GM12878 (cell line): ENCODE results near the gene TMEM30A. TPM values are rescaled to one million over a fixed set of nuclear protein-coding genes. Genes with fewer than 3 reads are reported as not detected.

Experiments
- ATAC-seq: fragments of 200-7000 bp; cut with Tn5 transposase; 3 replicates; pipeline ENCODE4 v1.9.1; 2020; ENCODE audit warnings: mild to moderate bottlenecking, moderate library complexity
- BruUV-seq: library from RNA; stranded (reverse); fragments of 400-500 nt; replicated peaks from 2 replicates; lab custom pipeline; 2021; lab: Mats Ljungman, UMichigan
- CTCF ChIA-PET: fragments of 300-600 bp; sonication (Branson Sonifier 250); formaldehyde crosslinking; extraction: SDS; loops from one replicate; lab custom pipeline; 2021; ENCODE audit warnings: inconsistent platforms; lab: Yijun Ruan, JAX
- POLR2A ChIA-PET: fragments of 350-600 bp; formaldehyde crosslinking; extraction: SDS; loops from one replicate; lab custom pipeline; 2021; ENCODE audit warnings: inconsistent platforms; lab: Charles Lee
- RAD21 ChIA-PET: fragments of 300-600 bp; sonication (Branson Sonifier 250); formaldehyde crosslinking; loops from one replicate; lab custom pipeline; 2023; ENCODE audit warnings: antibody characterized with exemption; ENCODE audit not compliant: unreplicated experiment; lab: Charles Lee
- SMC1A ChIA-PET: fragments of 300-600 bp; sonication (Branson Sonifier 250); formaldehyde crosslinking; loops from one replicate; lab custom pipeline; 2023; ENCODE audit not compliant: unreplicated experiment, uncharacterized antibody; lab: Charles Lee
- DNase-seq: peaks from one replicate; pipeline ENCODE4 v3.0.0-alpha.2; 2011; ENCODE audit warnings: low read depth, low spot score
- FAIRE-seq: peaks from 3 replicates; lab custom pipeline; 2011; peaks lifted over from hg19 to GRCh38; lab: Jason Lieb, UNC
- H2AFZ ChIP-seq: 2 replicates; pipeline ENCODE4 v1.6.0; 2011; ENCODE audit warnings: low read depth, low read length, control low read depth; ENCODE audit not compliant: control insufficient read depth
- H3K27ac ChIP-seq: 2 replicates; pipeline ENCODE4 v1.5.1; 2011; ENCODE audit warnings: control low read depth; ENCODE audit not compliant: control insufficient read depth, insufficient read depth
- H3K27me3 ChIP-seq, 2 experiments: replicated peaks in 1 of 2; 2 replicates each; pipeline versions ENCODE4 v1.6.0 to v1.6.1; 2011; ENCODE audit warnings: low read length in 1 of 2; ENCODE audit not compliant: control insufficient read depth in 2 of 2, insufficient read depth in 2 of 2
- H3K36me3 ChIP-seq, 2 experiments: 2 replicates each; pipeline ENCODE4 v1.5.1; 2011; ENCODE audit warnings: low read length in 1 of 2; ENCODE audit not compliant: control insufficient read depth in 2 of 2, insufficient read depth in 2 of 2
- H3K4me1 ChIP-seq: 2 replicates; pipeline ENCODE4 v1.6.1; 2011; ENCODE audit warnings: mild to moderate bottlenecking, low read length, moderate library complexity, mixed read lengths; ENCODE audit not compliant: control insufficient read depth, insufficient read depth
- H3K4me2 ChIP-seq: 2 replicates; pipeline ENCODE4 v1.6.0; 2011; ENCODE audit warnings: control low read depth; ENCODE audit not compliant: control insufficient read depth, insufficient read depth
- H3K4me3 ChIP-seq: fragments of 200-600 bp; sonication (generic); 2 replicates; pipeline ENCODE4 v1.5.1; 2016
- H3K79me2 ChIP-seq: 2 replicates; pipeline ENCODE4 v1.6.0; 2011; ENCODE audit warnings: low read length; ENCODE audit not compliant: control insufficient read depth, insufficient read depth
- H3K9ac ChIP-seq: 2 replicates; pipeline ENCODE4 v1.8.0; 2011; ENCODE audit warnings: low read length, control low read depth, mixed read lengths; ENCODE audit not compliant: control insufficient read depth, insufficient read depth
- H3K9me3 ChIP-seq: replicated peaks from 3 replicates; pipeline ENCODE4 v1.5.1; 2011; ENCODE audit warnings: mild to moderate bottlenecking, low read length; ENCODE audit not compliant: control insufficient read depth, insufficient read depth
- H4K20me1 ChIP-seq: 2 replicates; pipeline ENCODE4 v1.6.0; 2011; ENCODE audit not compliant: control insufficient read depth, insufficient read depth
- CBX3 ChIP-seq: fragments of 200-600 bp; sonication (generic); IDR thresholded peaks from 2 replicates; pipeline ENCODE4 v1.6.1; 2016; ENCODE audit warnings: low read depth, borderline replicate concordance
- DPF2 ChIP-seq: fragments of 450-650 bp; IDR thresholded peaks from 2 replicates; pipeline ENCODE4 v1.6.1; 2017; ENCODE audit warnings: mild to moderate bottlenecking
- EGR1 ChIP-seq, 2 experiments: IDR thresholded peaks; 1 replicate in 1 of 2; 2 replicates in 1 of 2; pipeline ENCODE4 v1.6.1; 2011 to 2012; ENCODE audit warnings: low read depth in 2 of 2, low read length in 2 of 2, borderline replicate concordance in 1 of 2, mild to moderate bottlenecking in 1 of 2, moderate library complexity in 1 of 2
- EZH2 ChIP-seq: IDR thresholded peaks from 2 replicates; pipeline ENCODE4 v1.6.1; 2012; ENCODE audit warnings: low read depth, mild to moderate bottlenecking, control low read depth, inconsistent platforms, low read length, borderline replicate concordance; ENCODE audit not compliant: control insufficient read depth
- IKZF1 ChIP-seq: fragments of 450-650 bp; conservative IDR thresholded peaks from 2 replicates; pipeline ENCODE4 v1.6.1; 2017; ENCODE audit warnings: antibody characterized with exemption, mild to moderate bottlenecking
- IRF4 ChIP-seq: IDR thresholded peaks from 2 replicates; pipeline ENCODE4 v1.6.1; 2011; ENCODE audit warnings: low read depth, low read length
- MEF2A ChIP-seq: IDR thresholded peaks from 2 replicates; pipeline ENCODE4 v1.6.1; 2011; ENCODE audit warnings: low read depth, mild to moderate bottlenecking, low read length, moderate library complexity; ENCODE audit not compliant: insufficient read depth
- MTA2 ChIP-seq: fragments of 450-650 bp; IDR thresholded peaks from 2 replicates; pipeline ENCODE4 v1.6.1; 2016; ENCODE audit warnings: low read depth, mild to moderate bottlenecking, moderate library complexity
- POLR2A ChIP-seq: IDR thresholded peaks from 2 replicates; pipeline ENCODE4 v1.6.1; 2011; ENCODE audit warnings: low read depth, mild to moderate bottlenecking, low read length
- WGBS: methylation state at CpG from one replicate; pipeline ENCODE4 v1.1.6; 2016; ENCODE audit warnings: low lambda C conversion rate; ENCODE audit not compliant: insufficient replicate concordance, insufficient coverage; ENCODE audit errors: missing lambda C conversion rate; 5-methylcytosine and 5-hydroxymethylcytosine counted together
- in situ Hi-C: fragments of 300-500 bp; cut with MboI; formaldehyde crosslinking; loops from 9 replicates; pipeline ENCODE4 v1.14.3; 2018; ENCODE audit warnings: mixed read lengths
- intact Hi-C: fragments of 100-400 bp; cut with micrococcal nuclease; formaldehyde crosslinking; loops from one replicate; pipeline ENCODE4 v1.14.2; 2022; ENCODE audit not compliant: unreplicated experiment
- polyA plus RNA-seq, 11 experiments: library from polyadenylated mRNA; depleted of rRNA in 4 of 11; unstranded in 6 of 11; stranded (reverse) in 5 of 11; fragments of >200 nt; fragmentation: Nextera tagmentation in 4 of 11; fragmentation: Illumina TruSeq in 1 of 11; extraction: Ambion mirVana in 4 of 11; extraction: Trizol in 1 of 11; gene quantifications; 1 replicate in 1 of 11; 2 replicates in 10 of 11; pipeline versions ENCODE4 v1.2.1 to v1.2.3, GENCODE V29; 2011 to 2016; ENCODE audit warnings: inconsistent platforms in 2 of 11, missing spikeins in 2 of 11, low read depth in 1 of 11
- total RNA-seq, 4 experiments: library from RNA; depleted of rRNA in 3 of 4; stranded (reverse); fragments of >200 nt in 3 of 4; fragmentation: Illumina TruSeq in 1 of 4; extraction: Trizol in 1 of 4; gene quantifications; 2 replicates each; pipeline versions ENCODE4 v1.2.1 to v1.2.3, GENCODE V29; 2013 to 2021
- TF ChIP-seq, protein P1 (sequence below): fragments of 450-650 bp; IDR thresholded peaks from 2 replicates; pipeline ENCODE4 v1.6.1; 2017; ENCODE audit warnings: mild to moderate bottlenecking, moderate library complexity
- TF ChIP-seq, protein P2 (sequence below): fragments of 450-650 bp; IDR thresholded peaks from 2 replicates; pipeline ENCODE4 v1.6.1; 2016; ENCODE audit warnings: mild to moderate bottlenecking, moderate library complexity, borderline replicate concordance
- TF ChIP-seq, protein P3 (sequence below): IDR thresholded peaks from 2 replicates; pipeline ENCODE4 v1.6.1; 2011; ENCODE audit warnings: low read depth, low read length, improper control_type of control experiment, borderline replicate concordance

TMEM30A gene
- total and polyA plus RNA-seq, 10 of the 15 experiments (the other 5 are each of a cell fraction or from before 2014, with no cell fraction given) = 11.9 to 61.6 (median 43.2) TPM

DNA sequence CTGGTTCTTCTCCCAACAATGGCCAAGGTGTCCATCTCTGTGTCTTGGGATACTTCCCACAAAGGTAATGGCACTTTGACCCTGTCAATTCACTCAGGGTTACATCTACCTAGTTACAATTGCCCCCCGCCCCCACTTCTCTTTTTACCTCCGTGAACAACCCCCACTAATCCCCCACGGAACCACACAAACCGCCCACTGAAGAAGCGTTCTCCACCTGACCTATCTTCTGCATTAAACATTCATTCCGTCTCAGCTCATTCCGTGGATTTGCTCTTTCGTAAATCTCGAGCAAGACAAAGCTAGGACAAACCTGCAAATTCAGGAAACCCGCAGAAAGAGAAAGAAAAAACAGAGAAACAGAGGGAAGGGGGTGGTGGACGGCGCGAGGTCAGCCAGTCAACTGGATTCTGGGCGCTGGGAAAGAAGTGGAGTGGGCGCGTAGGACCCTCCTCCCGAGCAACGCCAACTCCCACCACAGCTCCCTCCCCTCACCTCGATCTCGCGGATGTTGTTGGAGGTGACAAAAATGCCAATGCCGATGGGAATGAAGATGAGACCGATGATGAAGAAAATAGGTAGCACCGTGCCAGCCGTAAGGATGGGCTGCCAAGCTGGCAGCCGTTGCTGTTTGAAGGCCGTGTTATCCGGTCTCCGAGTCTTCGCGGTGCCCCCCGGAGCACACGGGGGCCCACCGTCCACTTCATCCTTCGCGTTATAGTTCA, 523 bp downstream of the TMEM30A start (continued):
- TF ChIP-seq, protein P1, sequence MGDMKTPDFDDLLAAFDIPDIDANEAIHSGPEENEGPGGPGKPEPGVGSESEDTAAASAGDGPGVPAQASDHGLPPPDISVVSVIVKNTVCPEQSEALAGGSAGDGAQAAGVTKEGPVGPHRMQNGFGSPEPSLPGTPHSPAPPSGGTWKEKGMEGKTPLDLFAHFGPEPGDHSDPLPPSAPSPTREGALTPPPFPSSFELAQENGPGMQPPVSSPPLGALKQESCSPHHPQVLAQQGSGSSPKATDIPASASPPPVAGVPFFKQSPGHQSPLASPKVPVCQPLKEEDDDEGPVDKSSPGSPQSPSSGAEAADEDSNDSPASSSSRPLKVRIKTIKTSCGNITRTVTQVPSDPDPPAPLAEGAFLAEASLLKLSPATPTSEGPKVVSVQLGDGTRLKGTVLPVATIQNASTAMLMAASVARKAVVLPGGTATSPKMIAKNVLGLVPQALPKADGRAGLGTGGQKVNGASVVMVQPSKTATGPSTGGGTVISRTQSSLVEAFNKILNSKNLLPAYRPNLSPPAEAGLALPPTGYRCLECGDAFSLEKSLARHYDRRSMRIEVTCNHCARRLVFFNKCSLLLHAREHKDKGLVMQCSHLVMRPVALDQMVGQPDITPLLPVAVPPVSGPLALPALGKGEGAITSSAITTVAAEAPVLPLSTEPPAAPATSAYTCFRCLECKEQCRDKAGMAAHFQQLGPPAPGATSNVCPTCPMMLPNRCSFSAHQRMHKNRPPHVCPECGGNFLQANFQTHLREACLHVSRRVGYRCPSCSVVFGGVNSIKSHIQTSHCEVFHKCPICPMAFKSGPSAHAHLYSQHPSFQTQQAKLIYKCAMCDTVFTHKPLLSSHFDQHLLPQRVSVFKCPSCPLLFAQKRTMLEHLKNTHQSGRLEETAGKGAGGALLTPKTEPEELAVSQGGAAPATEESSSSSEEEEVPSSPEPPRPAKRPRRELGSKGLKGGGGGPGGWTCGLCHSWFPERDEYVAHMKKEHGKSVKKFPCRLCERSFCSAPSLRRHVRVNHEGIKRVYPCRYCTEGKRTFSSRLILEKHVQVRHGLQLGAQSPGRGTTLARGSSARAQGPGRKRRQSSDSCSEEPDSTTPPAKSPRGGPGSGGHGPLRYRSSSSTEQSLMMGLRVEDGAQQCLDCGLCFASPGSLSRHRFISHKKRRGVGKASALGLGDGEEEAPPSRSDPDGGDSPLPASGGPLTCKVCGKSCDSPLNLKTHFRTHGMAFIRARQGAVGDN = no peak
- TF ChIP-seq EGR1 (IDR thresholded peaks at IDR 0.05; ENCODE audit: borderline replicate concordance in 1 of 2, low read depth in 2 of 2, low read length in 2 of 2) = 0 out of 3 replicates have a peak, but pooled peaks of 1 of the 2 experiments have one; percentile 44

DNA sequence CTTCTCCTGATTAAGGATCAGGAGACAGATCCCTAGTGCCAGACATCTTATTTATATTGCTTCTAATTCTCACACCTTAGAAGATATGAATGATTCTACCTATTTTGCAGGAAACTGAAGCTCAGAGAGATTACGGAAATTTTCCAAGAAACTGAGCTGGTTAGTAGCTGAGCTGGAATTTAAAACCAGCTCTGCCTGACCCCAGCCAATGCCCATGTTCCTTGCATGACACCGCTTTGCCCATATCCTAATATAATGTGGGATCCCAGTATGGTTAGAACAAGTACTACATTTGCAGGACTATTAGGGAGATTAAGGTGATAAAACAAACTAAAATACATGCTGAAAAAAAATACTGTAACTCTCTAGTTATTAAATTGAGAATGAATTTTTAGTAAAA, 1.9 kb downstream of the TMEM30A start:
- Histone ChIP-seq H3K27ac (peak overlapping the region; percentile 80), H3K27me3 (no peaks in the 10 kb centered on the region), H2AFZ (no peak overlapping the region), H3K36me3 (no peaks in the 10 kb centered on the region), H3K4me3 (peak overlapping the region; percentile 94), H3K79me2 (peaks cover 94% of the 10 kb centered on the region), H3K4me2 (peak overlapping the region; percentile 89), H4K20me1 (no peaks in the 10 kb centered on the region), H3K4me1 (no peaks in the 10 kb centered on the region), H3K9me3 (no peaks in the 10 kb centered on the region), H3K9ac (peak overlapping the region; percentile 91)
- CTCF ChIA-PET = interaction anchor here (0.7 to 9.1 kb wide), 4 partner anchors 9 to 207 kb away, joined by 3 to 163 read pairs (median 4); no protein-coding TSS in a partner anchor
- no TSS peak for BruUV-seq
- WGBS = 67% methylated on average over 2 of the region's 2 CpGs
- POLR2A ChIA-PET = interaction anchor here (0.6 to 3.0 kb wide), 6 partner anchors 11 to 1760 kb away, joined by 3 to 21 read pairs (median 8); partner anchors contain the start of genes COX7A2 and FILIP1
- SMC1A ChIA-PET = interaction anchor here (0.8 to 12.7 kb wide), 8 partner anchors 13 to 213 kb away, joined by 3 to 196 read pairs (median 5); partner anchors contain the start of genes COX7A2 and FILIP1
- in situ Hi-C loops = loop anchor here (10.0 kb wide), 1 partner anchor 472 kb away; no protein-coding TSS in a partner anchor
- RAD21 ChIA-PET = interaction anchor here (0.8 to 9.2 kb wide), 4 partner anchors 13 to 220 kb away, joined by 3 to 142 read pairs (median 7); partner anchors contain the start of gene FILIP1
- ATAC-seq (no peak), DNase-seq (no peak), FAIRE-seq (no peak)
- intact Hi-C loops = loop anchor here (5.0 kb wide), 4 partner anchors 210 to 1760 kb away; partner anchors contain the start of genes EEF1A1, FILIP1 and MYO6
- TF ChIP-seq IKZF1 (no peak), EZH2 (no peak), CBX3 (no peak), MTA2 (no peak), MEF2A (no peak), DPF2 (no peak), POLR2A (no peak), IRF4 (no peak)
- TF ChIP-seq, protein P2, sequence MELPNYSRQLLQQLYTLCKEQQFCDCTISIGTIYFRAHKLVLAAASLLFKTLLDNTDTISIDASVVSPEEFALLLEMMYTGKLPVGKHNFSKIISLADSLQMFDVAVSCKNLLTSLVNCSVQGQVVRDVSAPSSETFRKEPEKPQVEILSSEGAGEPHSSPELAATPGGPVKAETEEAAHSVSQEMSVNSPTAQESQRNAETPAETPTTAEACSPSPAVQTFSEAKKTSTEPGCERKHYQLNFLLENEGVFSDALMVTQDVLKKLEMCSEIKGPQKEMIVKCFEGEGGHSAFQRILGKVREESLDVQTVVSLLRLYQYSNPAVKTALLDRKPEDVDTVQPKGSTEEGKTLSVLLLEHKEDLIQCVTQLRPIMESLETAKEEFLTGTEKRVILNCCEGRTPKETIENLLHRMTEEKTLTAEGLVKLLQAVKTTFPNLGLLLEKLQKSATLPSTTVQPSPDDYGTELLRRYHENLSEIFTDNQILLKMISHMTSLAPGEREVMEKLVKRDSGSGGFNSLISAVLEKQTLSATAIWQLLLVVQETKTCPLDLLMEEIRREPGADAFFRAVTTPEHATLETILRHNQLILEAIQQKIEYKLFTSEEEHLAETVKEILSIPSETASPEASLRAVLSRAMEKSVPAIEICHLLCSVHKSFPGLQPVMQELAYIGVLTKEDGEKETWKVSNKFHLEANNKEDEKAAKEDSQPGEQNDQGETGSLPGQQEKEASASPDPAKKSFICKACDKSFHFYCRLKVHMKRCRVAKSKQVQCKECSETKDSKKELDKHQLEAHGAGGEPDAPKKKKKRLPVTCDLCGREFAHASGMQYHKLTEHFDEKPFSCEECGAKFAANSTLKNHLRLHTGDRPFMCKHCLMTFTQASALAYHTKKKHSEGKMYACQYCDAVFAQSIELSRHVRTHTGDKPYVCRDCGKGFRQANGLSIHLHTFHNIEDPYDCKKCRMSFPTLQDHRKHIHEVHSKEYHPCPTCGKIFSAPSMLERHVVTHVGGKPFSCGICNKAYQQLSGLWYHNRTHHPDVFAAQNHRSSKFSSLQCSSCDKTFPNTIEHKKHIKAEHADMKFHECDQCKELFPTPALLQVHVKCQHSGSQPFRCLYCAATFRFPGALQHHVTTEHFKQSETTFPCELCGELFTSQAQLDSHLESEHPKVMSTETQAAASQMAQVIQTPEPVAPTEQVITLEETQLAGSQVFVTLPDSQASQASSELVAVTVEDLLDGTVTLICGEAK = no peak
- TF ChIP-seq, protein P3, sequence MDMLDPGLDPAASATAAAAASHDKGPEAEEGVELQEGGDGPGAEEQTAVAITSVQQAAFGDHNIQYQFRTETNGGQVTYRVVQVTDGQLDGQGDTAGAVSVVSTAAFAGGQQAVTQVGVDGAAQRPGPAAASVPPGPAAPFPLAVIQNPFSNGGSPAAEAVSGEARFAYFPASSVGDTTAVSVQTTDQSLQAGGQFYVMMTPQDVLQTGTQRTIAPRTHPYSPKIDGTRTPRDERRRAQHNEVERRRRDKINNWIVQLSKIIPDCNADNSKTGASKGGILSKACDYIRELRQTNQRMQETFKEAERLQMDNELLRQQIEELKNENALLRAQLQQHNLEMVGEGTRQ = no peak
